Measurements from ENCODE around the gene PLSCR3. TPM values are rescaled to one million over a fixed set of nuclear protein-coding genes. Genes with fewer than 3 reads are reported as not detected.

The PLSCR3 gene
- total RNA-seq, 1 experiment from 2014 or later, result 22.7 TPM

DNA sequence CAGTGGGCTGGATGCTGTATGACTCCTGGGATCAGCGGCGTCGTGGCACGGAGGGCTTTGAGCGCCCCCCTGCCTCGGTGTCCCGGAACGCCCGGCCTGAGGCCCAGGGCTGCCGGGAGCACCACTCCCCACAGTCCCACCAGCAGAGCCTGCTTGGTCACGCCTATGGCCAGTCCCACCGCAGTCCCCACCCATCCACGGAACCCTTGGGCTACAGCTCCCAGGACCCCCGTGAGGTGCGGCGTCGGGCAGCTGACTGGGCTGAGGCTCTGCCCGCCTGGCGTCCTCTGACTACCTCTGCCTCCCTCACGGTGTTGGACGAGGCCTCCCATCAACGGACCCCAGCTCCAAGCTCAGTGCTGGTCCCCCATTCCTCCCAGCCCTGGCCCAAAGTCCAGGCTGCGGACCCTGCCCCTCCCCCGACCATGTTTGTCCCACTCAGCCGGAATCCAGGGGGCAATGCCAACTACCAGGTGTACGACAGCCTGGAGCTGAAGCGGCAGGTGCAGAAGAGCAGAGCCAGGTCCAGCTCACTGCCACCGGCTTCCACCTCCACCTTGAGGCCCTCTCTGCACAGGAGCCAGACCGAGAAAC lies 32.7 kb upstream of the PLSCR3 start:
- no peak for DNase-seq (ENCODE audit: low spot score)

- no peak for DNase-seq (ENCODE audit: low spot score)
Observed at GRCh38 chr17:7426203-7426863, 32.0 kb upstream of the PLSCR3 start.

- DNase-seq (ENCODE audit: low spot score), result no peak
Observed at GRCh38 chr17:7425756-7426155, 31.4 kb upstream of the PLSCR3 start.

DNA sequence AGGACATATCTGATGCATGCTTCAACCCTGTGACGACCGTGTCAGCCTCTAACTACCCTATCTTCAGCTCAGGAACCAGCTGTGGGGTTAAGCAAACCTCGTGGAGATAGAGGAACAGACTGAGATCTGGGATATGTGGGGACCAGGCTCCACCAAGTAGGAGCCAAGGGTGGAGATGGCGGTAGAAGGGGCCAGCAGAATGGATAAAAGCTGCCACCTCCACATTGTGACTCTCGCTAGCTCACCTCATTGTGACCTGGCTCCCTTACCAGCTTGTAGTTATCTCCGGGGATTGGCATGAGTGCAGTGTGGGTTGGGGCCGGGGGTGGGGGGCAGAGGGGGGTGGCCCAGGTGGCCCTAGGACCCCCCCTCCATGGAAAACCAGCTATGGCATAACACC lies 31.0 kb upstream of the PLSCR3 start, which contains the start of gene SPEM2:
Gene SPEM2, plus strand, starts transcription at position 301 of the 400 bp plus-strand sequence. Its CDS starts 73 bp downstream, at position 374.
- no peak for DNase-seq (ENCODE audit: low spot score)

- no peak for DNase-seq (ENCODE audit: low spot score)
Observed at GRCh38 chr17:7423679-7424078, 29.4 kb upstream of the PLSCR3 start.

GRCh38 chr17:7421186-7421585 lies 26.9 kb upstream of the PLSCR3 start:
- DNase-seq (ENCODE audit: low spot score), result no peak

- DNase-seq (ENCODE audit: low spot score), result no peak
Observed at GRCh38 chr17:7419819-7420610, 25.7 kb upstream of the PLSCR3 start, which contains the start of gene SPEM1. SPEM1 (plus strand) TSS chr17:7420324; CDS start chr17:7420385, 61 bp downstream.

- DNase-seq (ENCODE audit: low spot score), result no peak
Observed at GRCh38 chr17:7418472-7419152, 24.3 kb upstream of the PLSCR3 start.

- DNase-seq (ENCODE audit: low spot score), result no peak
Observed at GRCh38 chr17:7417056-7417655, 22.8 kb upstream of the PLSCR3 start.

DNA sequence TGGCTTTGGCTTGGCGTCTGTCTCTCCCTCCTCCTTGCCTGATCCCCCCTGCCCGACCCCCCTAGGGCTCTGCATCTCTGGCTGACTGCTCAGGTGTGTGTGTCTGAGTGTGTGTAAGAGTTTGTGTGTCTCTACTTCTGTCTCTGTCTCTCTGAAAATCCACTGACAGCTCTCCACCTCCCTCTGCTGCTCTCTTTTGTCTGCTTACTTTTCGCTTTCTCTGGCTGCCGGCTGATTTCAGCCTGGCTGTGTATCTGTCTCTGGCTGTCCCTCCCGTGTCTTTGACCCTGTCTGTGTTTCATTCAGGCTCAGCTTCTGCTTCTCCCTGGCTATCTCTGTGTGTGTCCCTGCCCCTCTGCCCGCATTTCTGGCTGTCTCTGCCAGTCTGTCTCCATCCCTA lies 22.0 kb upstream of the PLSCR3 start:
- DNase-seq (ENCODE audit: low spot score), result no peak

- DNase-seq (ENCODE audit: low spot score), result no peak
Observed at GRCh38 chr17:7415784-7416183, 21.5 kb upstream of the PLSCR3 start.

- no peak for DNase-seq (ENCODE audit: low spot score)
Observed at GRCh38 chr17:7414837-7415236, 20.5 kb upstream of the PLSCR3 start.

GRCh38 chr17:7413346-7413985 lies 19.1 kb upstream of the PLSCR3 start:
- DNase-seq (ENCODE audit: low spot score), result no peak

- no peak for DNase-seq (ENCODE audit: low spot score)
Observed at GRCh38 chr17:7411427-7411750, 17.1 kb upstream of the PLSCR3 start.

DNA sequence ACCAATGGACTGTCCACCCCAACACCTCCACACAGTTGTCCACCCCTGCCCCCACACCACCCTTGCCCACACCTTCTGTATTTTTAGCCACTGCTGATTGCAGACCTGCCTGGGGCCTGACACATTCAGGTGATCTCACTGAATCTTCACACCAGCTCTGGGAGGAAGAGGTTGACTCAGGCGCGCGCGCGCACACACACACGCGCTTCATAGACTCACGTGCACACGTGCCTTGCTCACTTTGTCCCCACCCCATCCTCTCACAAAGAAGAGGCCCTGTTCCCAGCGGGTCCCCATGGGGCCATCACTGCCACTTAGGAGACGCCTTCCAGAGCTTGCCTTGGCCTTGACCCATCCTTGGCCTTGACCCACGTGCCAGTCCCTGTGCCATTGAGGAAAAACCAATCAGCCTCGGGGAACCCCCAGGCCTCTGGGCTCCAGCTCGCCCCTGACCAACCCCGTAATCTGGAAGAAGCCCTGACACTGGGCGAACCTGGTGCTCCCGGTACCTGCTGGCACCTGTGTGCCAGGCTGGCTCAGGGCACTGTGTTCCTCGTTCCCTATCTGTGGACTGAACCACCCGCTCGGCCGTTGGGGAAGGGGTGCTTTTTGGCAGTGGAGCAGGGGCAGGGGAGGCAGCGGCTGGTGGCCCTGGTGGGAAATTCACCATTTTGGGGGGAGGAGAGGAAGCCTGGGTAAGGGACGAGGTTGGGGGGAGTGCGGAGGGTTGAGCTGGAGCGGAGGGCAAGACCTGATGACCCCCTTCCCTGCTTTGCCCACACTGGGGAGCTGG lies 16.5 kb upstream of the PLSCR3 start:
- no peak for DNase-seq (ENCODE audit: low spot score)

DNA sequence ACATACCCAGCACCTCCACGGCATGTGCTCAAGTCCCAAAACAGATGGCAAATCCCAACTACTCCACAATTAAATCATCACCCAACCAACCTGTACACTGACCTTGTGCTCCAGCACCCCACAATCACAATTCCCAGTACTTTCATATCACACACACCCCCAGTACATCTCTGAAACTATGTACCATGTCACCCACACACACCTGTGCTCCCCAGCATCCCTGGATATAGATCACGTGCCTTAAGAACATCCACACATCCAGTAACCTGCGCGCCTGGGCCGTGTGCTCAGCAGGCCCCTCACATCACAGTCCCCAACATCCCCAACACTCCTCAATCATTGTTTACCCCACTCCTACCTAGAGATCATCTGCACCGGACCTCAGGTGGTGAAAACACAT lies 15.4 kb upstream of the PLSCR3 start:
- DNase-seq (ENCODE audit: low spot score), result no peak

- no peak for DNase-seq (ENCODE audit: low spot score)
Observed at GRCh38 chr17:7408863-7409262, 14.5 kb upstream of the PLSCR3 start.

- DNase-seq (ENCODE audit: low spot score), result no peak
Observed at GRCh38 chr17:7408252-7408727, 14.0 kb upstream of the PLSCR3 start.

DNA sequence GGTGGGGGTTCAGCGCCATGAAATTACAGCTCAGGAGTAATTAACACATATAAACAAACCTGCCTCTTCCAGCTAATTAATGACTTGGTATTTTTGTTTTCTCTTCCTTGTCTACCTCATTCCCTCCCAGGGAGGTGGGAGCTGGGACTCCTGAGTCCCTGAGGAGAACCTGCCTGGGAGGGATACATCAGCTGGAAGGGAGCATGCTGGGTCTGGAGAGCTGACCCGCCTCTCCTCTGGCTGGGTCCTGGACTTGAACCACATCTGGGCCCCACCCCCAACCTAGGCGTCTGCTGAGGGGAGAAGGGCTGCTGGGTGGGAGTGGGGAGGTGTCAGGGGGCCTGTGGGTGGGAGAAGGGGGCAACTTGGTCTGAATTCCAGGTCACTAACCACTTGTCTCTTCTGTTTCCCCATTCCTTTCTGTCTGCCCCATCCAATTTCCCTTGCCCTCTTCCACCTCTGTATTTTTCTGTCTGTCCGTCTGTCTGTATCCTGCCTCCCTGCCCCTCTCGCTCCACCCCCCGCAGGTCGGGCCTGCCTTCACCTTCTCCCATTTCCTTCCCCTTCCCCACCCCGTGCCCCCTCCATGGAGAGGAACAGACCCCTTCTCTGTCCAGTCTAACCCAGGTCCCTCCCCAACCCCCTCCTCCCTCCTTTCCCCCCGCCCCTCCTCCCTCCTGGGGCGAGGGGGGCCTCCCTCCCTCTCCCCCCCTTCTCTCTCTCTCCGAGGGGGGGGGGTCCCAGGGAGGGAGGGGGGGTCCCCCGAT lies 13.3 kb upstream of the PLSCR3 start, which contains the start of gene NLGN2:
Gene NLGN2, plus strand, starts transcription at position 361 of the 767 bp plus-strand sequence. CDS start 411 bp downstream, outside the sequence.
- no peak for DNase-seq (ENCODE audit: low spot score)

All from H4 (cell line).